Glutamatergic neuron (in vitro differentiated cells): Measurements from ENCODE around the gene EMILIN2. TPM values are rescaled to one million over a fixed set of nuclear protein-coding genes. Genes with fewer than 3 reads are reported as not detected.

ENCODE experiments used
- DNase-seq: peaks from one replicate; pipeline ENCODE4 v3.0.0; 2022
- H3K27ac Mint-ChIP-seq: one replicate; pipeline ENCODE4 v1.8.0; 2020; ENCODE audit warnings: mild to moderate bottlenecking, mixed read lengths, inconsistent platforms; ENCODE audit not compliant: unreplicated experiment
- H3K27me3 Mint-ChIP-seq: one replicate; pipeline ENCODE4 v1.8.0; 2020; ENCODE audit warnings: mild to moderate bottlenecking, moderate library complexity, mixed read lengths, inconsistent platforms; ENCODE audit not compliant: unreplicated experiment
- H3K36me3 Mint-ChIP-seq: one replicate; pipeline ENCODE4 v1.8.0; 2020; ENCODE audit warnings: mild to moderate bottlenecking, mixed read lengths, inconsistent platforms; ENCODE audit not compliant: unreplicated experiment
- H3K4me1 Mint-ChIP-seq: one replicate; pipeline ENCODE4 v1.8.0; 2020; ENCODE audit warnings: mild to moderate bottlenecking, low read depth, mixed read lengths, inconsistent platforms; ENCODE audit not compliant: unreplicated experiment
- H3K4me3 Mint-ChIP-seq: one replicate; pipeline ENCODE4 v1.8.0; 2020; ENCODE audit warnings: mild to moderate bottlenecking, mixed read lengths, inconsistent platforms; ENCODE audit not compliant: unreplicated experiment
- H3K9me3 Mint-ChIP-seq: one replicate; pipeline ENCODE4 v1.8.0; 2020; ENCODE audit warnings: mild to moderate bottlenecking, moderate library complexity, mixed read lengths, inconsistent platforms; ENCODE audit not compliant: unreplicated experiment
- total RNA-seq: library from RNA; stranded (reverse); fragmentation: NEBNext Ultra II Directional; extraction: Animal tissue kit (Norgen Biotek cat#: 25700); gene quantifications from one replicate; pipeline ENCODE4 v1.2.1, GENCODE V29; 2021; ENCODE audit not compliant: unreplicated experiment
- TF ChIP-seq, protein P1 (sequence below): fragments of 200-600 bp; sonication (generic); IDR thresholded peaks from one replicate; pipeline ENCODE4 v1.5.0; 2021; ENCODE audit not compliant: partially characterized antibody, unreplicated experiment

EMILIN2 gene
- total RNA-seq, 1 donor from 2014 or later, result 4.1 TPM

DNA sequence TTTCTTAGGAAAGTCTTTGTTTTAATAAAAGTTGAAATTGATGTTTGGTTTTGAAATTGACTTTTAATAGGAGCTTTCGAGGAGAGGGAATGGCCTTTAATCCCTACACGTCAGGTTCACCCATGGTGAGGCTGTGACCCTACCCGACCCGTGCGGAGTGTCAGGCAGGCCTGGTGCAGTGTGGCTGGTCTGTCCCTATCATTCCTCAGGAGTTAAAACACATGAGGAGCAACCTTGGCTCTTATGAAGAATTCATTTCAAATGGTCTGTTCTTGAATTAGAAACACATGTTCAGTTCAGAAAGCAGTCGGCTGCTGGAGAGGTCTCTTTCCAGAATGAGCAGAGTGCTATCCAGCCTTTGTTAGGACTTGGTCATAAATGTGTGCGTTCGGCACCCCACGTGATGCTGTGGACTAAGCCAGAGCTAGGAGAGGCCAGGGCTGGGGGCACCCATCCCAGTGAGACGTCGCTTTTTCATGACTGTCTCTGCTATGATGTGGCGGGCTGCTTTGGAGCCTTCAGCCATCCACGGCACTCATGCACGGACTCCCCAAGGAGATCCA is 54.7 kb downstream of the EMILIN2 start:
- Mint-ChIP-seq H3K4me1 (peaks cover 3% of the 10 kb centered on the region), H3K4me3 (no peak overlapping the region), H3K27me3 (peaks cover 5% of the 10 kb centered on the region), H3K36me3 (no peaks in the 10 kb centered on the region), H3K27ac (no peak overlapping the region), H3K9me3 (peaks cover 7% of the 10 kb centered on the region)
- TF ChIP-seq, protein P1, sequence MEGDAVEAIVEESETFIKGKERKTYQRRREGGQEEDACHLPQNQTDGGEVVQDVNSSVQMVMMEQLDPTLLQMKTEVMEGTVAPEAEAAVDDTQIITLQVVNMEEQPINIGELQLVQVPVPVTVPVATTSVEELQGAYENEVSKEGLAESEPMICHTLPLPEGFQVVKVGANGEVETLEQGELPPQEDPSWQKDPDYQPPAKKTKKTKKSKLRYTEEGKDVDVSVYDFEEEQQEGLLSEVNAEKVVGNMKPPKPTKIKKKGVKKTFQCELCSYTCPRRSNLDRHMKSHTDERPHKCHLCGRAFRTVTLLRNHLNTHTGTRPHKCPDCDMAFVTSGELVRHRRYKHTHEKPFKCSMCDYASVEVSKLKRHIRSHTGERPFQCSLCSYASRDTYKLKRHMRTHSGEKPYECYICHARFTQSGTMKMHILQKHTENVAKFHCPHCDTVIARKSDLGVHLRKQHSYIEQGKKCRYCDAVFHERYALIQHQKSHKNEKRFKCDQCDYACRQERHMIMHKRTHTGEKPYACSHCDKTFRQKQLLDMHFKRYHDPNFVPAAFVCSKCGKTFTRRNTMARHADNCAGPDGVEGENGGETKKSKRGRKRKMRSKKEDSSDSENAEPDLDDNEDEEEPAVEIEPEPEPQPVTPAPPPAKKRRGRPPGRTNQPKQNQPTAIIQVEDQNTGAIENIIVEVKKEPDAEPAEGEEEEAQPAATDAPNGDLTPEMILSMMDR, result no peak
- DNase-seq, result no peak

DNA sequence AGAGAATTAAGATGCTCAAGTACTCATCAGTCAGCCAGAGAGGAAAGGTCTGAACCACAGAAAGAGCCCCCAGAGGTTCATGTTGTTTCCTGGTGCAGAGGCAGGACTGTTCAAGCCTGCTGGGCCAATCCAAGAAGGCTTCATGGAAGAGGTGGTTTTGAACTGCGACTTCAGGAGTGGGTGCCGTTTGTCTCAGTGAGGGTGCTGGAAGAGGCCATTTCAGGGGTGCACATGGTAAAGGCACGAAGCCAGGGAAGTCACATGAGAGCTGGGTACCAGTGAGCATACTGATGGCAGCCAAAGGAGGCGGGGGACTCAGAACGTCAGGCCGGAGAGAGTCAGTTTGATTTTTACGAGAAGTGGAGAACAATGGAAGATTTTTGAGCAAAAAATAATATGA is 55.5 kb downstream of the EMILIN2 start:
- Mint-ChIP-seq H3K9me3 (peaks cover 6% of the 10 kb centered on the region), H3K27me3 (peaks cover 7% of the 10 kb centered on the region), H3K36me3 (no peaks in the 10 kb centered on the region), H3K4me3 (no peak overlapping the region), H3K4me1 (peaks cover 3% of the 10 kb centered on the region), H3K27ac (no peak overlapping the region)
- TF ChIP-seq, protein P1, result no peak
- DNase-seq, result no peak

GRCh38 chr18:2903006-2903405 is 56.2 kb downstream of the EMILIN2 start:
- TF ChIP-seq, protein P1, result no peak

DNA sequence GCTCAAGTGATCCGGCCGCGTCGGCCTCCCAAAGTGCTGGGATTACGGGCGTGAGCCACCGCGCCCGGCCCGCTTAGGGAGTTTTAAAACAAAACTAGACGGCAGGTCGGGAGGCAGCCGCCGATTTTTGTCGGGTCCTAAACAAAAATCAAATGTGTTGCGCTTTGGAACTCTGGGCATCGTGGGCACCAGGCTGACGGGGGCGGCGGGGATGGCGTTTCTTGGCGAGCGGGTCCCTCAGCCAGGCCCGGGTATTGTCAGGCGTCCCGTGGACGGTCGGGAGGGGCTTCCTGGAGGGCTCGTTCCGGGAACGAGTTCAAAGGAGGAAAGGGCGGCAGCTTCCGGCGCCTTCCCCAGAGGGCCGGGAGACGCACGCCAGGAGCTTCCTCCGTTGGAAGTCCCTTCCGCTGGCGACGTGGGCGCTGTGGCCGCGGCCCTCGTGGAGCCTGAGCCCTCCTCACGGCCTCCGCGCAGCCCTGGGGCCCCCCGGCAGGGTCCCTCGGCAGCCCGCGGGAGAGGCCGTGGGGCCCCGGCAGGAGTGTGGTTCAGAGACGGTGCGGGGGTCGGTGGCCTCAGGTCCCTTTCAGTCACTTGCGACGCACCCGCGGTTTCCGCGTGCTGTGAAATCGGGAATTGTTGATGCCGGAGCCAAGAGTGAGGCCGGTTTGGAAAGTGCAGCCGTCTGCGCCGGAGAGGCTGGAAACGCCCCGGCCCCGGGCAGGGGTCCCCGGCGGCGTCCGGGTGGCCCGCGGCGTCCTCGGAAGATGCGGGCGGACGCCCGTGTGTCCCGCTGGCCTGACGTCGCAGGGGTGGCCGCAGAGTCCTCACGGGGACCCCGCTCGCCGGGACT is 59.3 kb downstream of the EMILIN2 start:
- DNase-seq, result peak; percentile 38
- Mint-ChIP-seq H3K4me3 (peak overlapping the region; percentile 59), H3K27ac (no peak overlapping the region), H3K4me1 (peaks cover 2% of the 10 kb centered on the region), H3K27me3 (peaks cover 13% of the 10 kb centered on the region), H3K9me3 (peaks cover 8% of the 10 kb centered on the region), H3K36me3 (no peaks in the 10 kb centered on the region)
- TF ChIP-seq, protein P1, result no peak

More at GRCh38 chr18:2903006-2903405, 56.2 kb downstream of the EMILIN2 start:
- Mint-ChIP-seq H3K9me3 (peaks cover 5% of the 10 kb centered on the region), H3K4me1 (peaks cover under 1% of the 10 kb centered on the region), H3K36me3 (no peaks in the 10 kb centered on the region), H3K4me3 (no peak overlapping the region), H3K27me3 (peaks cover 8% of the 10 kb centered on the region), H3K27ac (no peak overlapping the region)
- no peak for DNase-seq
